HepG2 (cell line): ENCODE data around the gene CNPY4. TPM values are rescaled to one million over a fixed set of nuclear protein-coding genes. Genes with fewer than 3 reads are reported as not detected.
A peak's percentile ranks its signal among the peaks of the same experiment; 100 is the strongest.

Source experiments
- ATF3 ChIP-seq: sonication (generic); formaldehyde crosslinking; IDR thresholded peaks from 2 replicates; pipeline ENCODE4 v1.4.0; 2020; ENCODE audit warnings: missing genetic modification reagents
- ATF7 ChIP-seq, 2 experiments: fragments of 450-650 bp in 1 of 2; sonication (generic) in 1 of 2; formaldehyde crosslinking in 1 of 2; IDR thresholded peaks; 2 replicates each; pipeline versions ENCODE4 v1.4.0 to v1.6.1; 2016 to 2020; ENCODE audit warnings: antibody characterized with exemption in 1 of 2, mild to moderate bottlenecking in 1 of 2, missing genetic modification reagents in 1 of 2
- CCAR2 ChIP-seq: fragments of 200-400 bp; formaldehyde crosslinking; optimal IDR thresholded peaks from 2 replicates; pipeline ENCODE3; 2018; ENCODE audit warnings: low read depth, mild to moderate bottlenecking, low read length, moderate library complexity
- EEA1 ChIP-seq: sonication (generic); formaldehyde crosslinking; IDR thresholded peaks from 2 replicates; pipeline ENCODE4 v1.5.1; 2020; ENCODE audit warnings: mild to moderate bottlenecking, missing genetic modification reagents, borderline replicate concordance
- MEIS1 ChIP-seq: sonication (generic); formaldehyde crosslinking; IDR thresholded peaks from 2 replicates; pipeline ENCODE4 v1.9.0; 2021; ENCODE audit warnings: mild to moderate bottlenecking, missing genetic modification reagents, moderate library complexity, borderline replicate concordance
- NFIB ChIP-seq: sonication (generic); formaldehyde crosslinking; IDR thresholded peaks from 2 replicates; pipeline ENCODE4 v1.9.0; 2021; ENCODE audit warnings: missing genetic modification reagents, mild to moderate bottlenecking, borderline replicate concordance
- NFKB2 ChIP-seq: sonication (generic); formaldehyde crosslinking; IDR thresholded peaks from 2 replicates; pipeline ENCODE4 v1.4.0; 2020; ENCODE audit warnings: missing genetic modification reagents, borderline replicate concordance
- PATZ1 ChIP-seq: sonication (generic); formaldehyde crosslinking; IDR thresholded peaks from 2 replicates; pipeline ENCODE4 v1.4.0; 2020; ENCODE audit warnings: missing genetic modification reagents
- RORA ChIP-seq: sonication (generic); formaldehyde crosslinking; IDR thresholded peaks from 2 replicates; pipeline ENCODE4 v1.5.0; 2020; ENCODE audit warnings: mild to moderate bottlenecking, missing genetic modification reagents, moderate library complexity
- ZNF441 ChIP-seq: sonication (generic); formaldehyde crosslinking; IDR thresholded peaks from 2 replicates; pipeline ENCODE4 v1.7.0; 2021; ENCODE audit warnings: missing genetic modification reagents, borderline replicate concordance
- ZNF605 ChIP-seq: sonication (generic); formaldehyde crosslinking; IDR thresholded peaks from 2 replicates; pipeline ENCODE4 v1.8.0; 2022; ENCODE audit warnings: mild to moderate bottlenecking, missing genetic modification reagents
- ZNF646 ChIP-seq: sonication (generic); formaldehyde crosslinking; IDR thresholded peaks from 2 replicates; pipeline ENCODE4 v1.9.0; 2021; ENCODE audit warnings: mild to moderate bottlenecking, missing genetic modification reagents
- polyA plus RNA-seq, 8 experiments: library from polyadenylated mRNA; depleted of rRNA in 3 of 8; stranded (reverse) in 7 of 8; unstranded in 1 of 8; fragments of >200 nt; fragmentation: Illumina TruSeq in 4 of 8; extraction: Trizol in 4 of 8; gene quantifications; 2 replicates each; pipeline versions ENCODE4 v1.2.1 to v1.2.3, GENCODE V29; 2011 to 2016; ENCODE audit warnings: low read depth in 4 of 8, missing spikeins in 1 of 8, mixed read lengths in 1 of 8; ENCODE audit not compliant: insufficient read depth in 1 of 8
- total RNA-seq, 5 experiments: library from RNA; depleted of rRNA; stranded (reverse); fragments of >200 nt; fragmentation: Illumina TruSeq; extraction: Trizol; gene quantifications; 2 replicates each; pipeline ENCODE4 v1.2.3, GENCODE V29; 2016; ENCODE audit warnings: low read depth in 1 of 5
- TF ChIP-seq, protein P1 (sequence below): sonication (generic); formaldehyde crosslinking; IDR thresholded peaks from 2 replicates; pipeline ENCODE4 v1.8.0; 2022; ENCODE audit warnings: missing genetic modification reagents, mild to moderate bottlenecking, moderate library complexity, borderline replicate concordance
- TF ChIP-seq, protein P2 (sequence below): sonication (generic); formaldehyde crosslinking; IDR thresholded peaks from 2 replicates; pipeline ENCODE4 v1.8.0; 2022; ENCODE audit warnings: mild to moderate bottlenecking, missing genetic modification reagents; ENCODE audit not compliant: insufficient replicate concordance

The CNPY4 gene
- total and polyA plus RNA-seq, 2 of the 13 experiments (the other 11 are each of a cell fraction or from before 2014, with no cell fraction given) = 6.2 to 12.7 TPM

DNA sequence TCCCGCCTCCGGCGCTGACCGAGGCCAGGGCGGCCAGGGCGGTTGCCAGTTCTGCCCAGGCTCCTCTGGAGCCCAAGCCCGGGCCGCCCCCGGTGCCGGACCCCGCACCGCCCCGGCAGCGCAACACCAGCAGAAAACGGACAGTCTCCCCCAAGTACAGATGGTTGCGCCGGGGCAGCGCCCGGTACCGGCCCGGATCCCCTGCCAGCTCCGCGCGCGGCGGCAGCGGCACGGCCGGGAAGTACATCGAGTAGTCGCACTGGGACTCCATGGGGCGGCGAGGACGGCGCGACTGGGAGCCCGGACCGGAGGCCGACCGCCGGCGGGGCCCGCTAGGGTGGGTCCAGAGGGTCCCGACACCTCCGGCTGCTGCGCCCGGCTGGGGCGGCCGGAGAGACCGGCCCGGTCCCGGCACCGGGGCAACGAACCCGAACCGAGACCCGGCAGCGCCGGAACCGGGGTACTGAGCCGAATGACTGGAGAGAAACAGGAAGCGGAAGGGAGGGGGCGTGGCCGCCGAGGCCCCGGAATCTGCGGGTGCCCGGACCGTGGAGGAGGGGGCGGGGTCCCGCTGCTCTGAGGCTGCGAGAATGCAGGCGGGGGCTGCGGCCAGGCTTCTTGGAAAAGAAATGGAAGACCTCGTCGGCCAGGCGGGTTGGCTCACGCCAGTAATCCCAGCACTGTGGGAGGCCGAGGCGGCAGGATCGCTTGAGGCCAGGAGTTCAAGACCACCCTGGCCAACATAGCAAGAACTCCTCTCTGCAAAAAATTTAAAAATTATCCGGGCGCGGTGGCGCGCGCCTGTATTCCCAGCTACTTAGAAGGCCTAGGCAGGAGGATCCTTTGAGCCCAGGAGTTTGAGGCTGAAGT lies 39.0 kb downstream of the CNPY4 start, which contains the start of gene TRAPPC14 (continued):
- TF ChIP-seq, protein P1, sequence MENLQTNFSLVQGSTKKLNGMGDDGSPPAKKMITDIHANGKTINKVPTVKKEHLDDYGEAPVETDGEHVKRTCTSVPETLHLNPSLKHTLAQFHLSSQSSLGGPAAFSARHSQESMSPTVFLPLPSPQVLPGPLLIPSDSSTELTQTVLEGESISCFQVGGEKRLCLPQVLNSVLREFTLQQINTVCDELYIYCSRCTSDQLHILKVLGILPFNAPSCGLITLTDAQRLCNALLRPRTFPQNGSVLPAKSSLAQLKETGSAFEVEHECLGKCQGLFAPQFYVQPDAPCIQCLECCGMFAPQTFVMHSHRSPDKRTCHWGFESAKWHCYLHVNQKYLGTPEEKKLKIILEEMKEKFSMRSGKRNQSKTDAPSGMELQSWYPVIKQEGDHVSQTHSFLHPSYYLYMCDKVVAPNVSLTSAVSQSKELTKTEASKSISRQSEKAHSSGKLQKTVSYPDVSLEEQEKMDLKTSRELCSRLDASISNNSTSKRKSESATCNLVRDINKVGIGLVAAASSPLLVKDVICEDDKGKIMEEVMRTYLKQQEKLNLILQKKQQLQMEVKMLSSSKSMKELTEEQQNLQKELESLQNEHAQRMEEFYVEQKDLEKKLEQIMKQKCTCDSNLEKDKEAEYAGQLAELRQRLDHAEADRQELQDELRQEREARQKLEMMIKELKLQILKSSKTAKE (CRISPR knock-in tag) = no peak
- TF ChIP-seq ZNF646 (CRISPR knock-in tag) (no peak), EEA1 (CRISPR knock-in tag) (no peak), ZNF605 (CRISPR knock-in tag) (no peak), ATF3 (CRISPR knock-in tag) (no peak), CCAR2 (no peak), MEIS1 (no peak; the same call in none of the 2 replicates), NFKB2 (CRISPR knock-in tag) (peak; percentile 42; the same call in 1 of the 2 replicates), NFIB (CRISPR knock-in tag) (no peak), ZNF441 (CRISPR knock-in tag) (no peak), ATF7 (IDR thresholded peaks at IDR 0.05) (no peak), ATF7 (CRISPR knock-in tag; IDR thresholded peaks at IDR 0.05) (no peak; the same call in 1 of the 2 replicates), RORA (CRISPR knock-in tag) (no peak), PATZ1 (CRISPR knock-in tag) (peak; percentile 91)
- TF ChIP-seq, protein P2, sequence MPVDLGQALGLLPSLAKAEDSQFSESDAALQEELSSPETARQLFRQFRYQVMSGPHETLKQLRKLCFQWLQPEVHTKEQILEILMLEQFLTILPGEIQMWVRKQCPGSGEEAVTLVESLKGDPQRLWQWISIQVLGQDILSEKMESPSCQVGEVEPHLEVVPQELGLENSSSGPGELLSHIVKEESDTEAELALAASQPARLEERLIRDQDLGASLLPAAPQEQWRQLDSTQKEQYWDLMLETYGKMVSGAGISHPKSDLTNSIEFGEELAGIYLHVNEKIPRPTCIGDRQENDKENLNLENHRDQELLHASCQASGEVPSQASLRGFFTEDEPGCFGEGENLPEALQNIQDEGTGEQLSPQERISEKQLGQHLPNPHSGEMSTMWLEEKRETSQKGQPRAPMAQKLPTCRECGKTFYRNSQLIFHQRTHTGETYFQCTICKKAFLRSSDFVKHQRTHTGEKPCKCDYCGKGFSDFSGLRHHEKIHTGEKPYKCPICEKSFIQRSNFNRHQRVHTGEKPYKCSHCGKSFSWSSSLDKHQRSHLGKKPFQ = peak; percentile 33
